Measurements from ENCODE around the gene MUSK.
A peak's percentile ranks its signal among the peaks of the same experiment; 100 is the strongest.

The MUSK gene

DNA sequence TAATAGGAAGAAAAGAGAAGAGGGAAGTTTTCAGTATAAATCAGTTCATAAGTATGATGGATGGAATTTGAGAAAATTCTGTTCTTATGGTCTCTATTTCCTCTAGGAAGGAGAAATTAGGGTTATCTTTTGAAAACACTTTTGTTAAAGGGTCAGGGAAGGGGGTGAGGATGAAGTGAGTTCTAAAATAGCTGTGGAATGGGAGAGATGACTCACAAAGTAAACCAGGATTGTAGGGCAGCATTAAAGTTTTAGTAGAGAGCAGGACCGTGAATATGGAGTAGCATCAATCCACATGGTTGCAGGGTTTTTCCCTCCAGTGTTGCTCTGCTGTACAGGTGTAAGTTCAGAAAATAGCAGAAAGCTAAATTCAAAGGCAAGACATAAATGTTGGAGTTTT is 32.4 kb downstream of the MUSK start:
- H3K27ac ChIP-seq, result no peak overlapping the region
- TF ChIP-seq, protein P1, sequence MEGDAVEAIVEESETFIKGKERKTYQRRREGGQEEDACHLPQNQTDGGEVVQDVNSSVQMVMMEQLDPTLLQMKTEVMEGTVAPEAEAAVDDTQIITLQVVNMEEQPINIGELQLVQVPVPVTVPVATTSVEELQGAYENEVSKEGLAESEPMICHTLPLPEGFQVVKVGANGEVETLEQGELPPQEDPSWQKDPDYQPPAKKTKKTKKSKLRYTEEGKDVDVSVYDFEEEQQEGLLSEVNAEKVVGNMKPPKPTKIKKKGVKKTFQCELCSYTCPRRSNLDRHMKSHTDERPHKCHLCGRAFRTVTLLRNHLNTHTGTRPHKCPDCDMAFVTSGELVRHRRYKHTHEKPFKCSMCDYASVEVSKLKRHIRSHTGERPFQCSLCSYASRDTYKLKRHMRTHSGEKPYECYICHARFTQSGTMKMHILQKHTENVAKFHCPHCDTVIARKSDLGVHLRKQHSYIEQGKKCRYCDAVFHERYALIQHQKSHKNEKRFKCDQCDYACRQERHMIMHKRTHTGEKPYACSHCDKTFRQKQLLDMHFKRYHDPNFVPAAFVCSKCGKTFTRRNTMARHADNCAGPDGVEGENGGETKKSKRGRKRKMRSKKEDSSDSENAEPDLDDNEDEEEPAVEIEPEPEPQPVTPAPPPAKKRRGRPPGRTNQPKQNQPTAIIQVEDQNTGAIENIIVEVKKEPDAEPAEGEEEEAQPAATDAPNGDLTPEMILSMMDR (conservative IDR thresholded peaks at IDR 0.05), result no peak

DNA sequence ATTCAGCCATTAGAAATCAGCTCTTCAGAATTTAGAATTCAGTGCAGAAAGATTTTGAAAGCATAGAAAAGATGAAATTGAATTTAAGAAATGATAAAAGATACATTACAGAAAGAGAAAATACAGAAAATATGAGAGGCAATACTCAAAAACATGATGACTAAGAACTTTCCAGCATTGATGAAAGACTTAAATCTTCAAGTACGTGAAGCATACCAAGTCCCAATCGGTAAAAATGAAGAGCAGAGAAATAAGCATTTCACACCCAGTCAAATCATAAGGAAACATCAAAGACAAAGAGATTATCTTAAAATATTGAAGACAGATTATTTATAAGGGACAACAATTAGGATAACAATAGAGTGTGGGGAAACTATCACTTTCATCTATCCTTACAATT is 35.1 kb downstream of the MUSK start:
- TF ChIP-seq, protein P1 (conservative IDR thresholded peaks at IDR 0.05), result no peak
- no peak overlapping the region for H3K27ac ChIP-seq

DNA sequence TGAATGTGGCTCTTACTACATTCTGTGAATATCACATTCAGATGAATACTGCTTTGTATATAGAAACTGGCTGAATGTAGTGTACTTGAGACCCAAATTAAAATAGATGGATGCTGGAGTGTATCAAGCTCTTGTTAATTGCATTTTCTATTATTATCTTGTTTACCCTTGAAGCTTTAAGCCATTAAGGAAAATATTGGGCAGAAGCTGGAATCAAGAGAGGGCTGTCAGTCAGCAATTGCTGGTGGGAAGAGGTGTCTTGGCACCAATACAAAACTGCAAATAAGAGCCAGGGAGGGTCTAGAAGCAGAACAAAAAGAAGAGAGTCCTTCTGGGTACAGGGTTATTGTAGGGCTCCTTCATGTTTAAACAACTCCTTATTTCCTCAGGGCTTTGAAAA is 38.8 kb downstream of the MUSK start:
- H3K27ac ChIP-seq, result no peak overlapping the region
- TF ChIP-seq, protein P1 (conservative IDR thresholded peaks at IDR 0.05), result no peak

DNA sequence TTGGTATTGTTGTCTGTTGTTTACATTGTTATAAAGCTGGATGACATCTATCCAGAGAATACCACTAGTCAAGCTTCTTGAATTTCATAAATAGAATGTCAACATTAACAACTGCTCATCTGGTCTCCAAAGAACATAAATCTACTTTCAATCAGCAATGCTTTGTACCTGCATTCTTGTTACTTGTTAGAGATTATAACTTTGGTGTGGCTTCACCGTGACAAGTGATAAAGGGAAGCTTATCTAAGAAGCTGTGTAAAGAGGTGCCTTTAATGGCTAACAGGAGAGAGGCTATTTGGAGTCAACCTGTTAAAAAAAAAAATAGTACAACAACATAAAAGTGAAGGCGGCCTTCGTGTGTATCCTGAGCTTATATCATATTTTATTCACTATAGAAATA is 41.8 kb downstream of the MUSK start:
- H3K27ac ChIP-seq, result no peak overlapping the region
- TF ChIP-seq, protein P1 (conservative IDR thresholded peaks at IDR 0.05), result no peak

DNA sequence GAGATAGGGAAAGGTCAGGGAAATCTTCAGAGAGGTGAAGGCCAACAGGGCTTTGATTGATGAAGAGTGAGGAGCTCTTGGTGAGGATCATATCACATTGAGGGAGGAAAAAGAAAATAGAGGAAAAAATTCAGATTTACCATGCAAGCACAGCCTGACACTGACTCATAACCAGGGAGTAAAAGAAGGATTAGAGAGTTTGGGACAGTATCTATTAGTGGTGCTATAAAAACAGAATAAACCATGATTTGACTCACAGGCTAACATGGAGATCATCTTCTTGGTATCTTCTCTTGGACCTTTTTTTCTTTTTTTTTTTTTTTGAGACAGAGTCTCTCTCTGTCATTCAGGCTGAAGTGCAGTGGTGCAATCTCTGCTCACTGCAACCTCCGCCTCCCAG is 44.4 kb downstream of the MUSK start:
- peak overlapping the region; percentile 74 for H3K27ac ChIP-seq
- TF ChIP-seq, protein P1 (conservative IDR thresholded peaks at IDR 0.05), result no peak

DNA sequence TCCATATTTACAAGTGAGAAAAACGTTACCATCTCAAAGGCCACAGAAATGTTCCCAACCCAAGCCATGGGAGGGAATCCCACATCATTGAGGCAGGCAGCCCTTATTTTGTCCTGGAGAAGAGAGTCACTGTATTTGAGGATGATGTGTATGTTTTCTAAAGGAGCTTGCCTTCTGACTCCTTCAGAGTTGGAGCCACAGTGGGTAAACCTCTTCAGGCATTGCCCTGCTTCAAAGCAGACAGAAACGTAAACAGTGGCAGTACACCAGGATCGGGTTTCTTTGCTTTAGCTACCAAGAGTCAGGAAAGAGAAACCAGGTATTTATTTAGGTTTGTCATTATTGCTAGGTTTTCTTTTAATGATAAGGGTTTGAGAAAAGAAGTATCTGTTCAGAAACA is 45.7 kb downstream of the MUSK start:
- TF ChIP-seq, protein P1 (conservative IDR thresholded peaks at IDR 0.05), result no peak
- H3K27ac ChIP-seq, result peak overlapping the region; percentile 74

DNA sequence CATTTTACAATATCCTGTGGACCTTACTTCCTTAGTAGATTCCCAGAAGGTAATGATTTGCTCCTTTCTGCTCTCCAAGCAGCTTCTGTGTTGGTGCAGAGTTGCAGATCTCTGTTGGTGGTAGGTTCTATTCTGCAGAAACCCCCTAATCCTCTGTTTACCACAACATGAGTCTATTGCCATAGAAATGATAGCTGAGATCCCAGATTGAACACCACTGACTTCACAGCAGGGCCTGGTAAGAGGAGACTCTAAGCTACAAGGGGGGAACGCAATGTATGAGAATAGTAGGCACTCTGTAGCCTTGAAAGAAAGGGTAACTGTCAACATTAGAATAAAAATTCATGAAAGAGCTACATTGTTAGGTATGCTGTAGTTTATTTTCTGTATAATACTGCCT is 59.5 kb downstream of the MUSK start:
- TF ChIP-seq, protein P1 (conservative IDR thresholded peaks at IDR 0.05), result no peak
- no peak overlapping the region for H3K27ac ChIP-seq

DNA sequence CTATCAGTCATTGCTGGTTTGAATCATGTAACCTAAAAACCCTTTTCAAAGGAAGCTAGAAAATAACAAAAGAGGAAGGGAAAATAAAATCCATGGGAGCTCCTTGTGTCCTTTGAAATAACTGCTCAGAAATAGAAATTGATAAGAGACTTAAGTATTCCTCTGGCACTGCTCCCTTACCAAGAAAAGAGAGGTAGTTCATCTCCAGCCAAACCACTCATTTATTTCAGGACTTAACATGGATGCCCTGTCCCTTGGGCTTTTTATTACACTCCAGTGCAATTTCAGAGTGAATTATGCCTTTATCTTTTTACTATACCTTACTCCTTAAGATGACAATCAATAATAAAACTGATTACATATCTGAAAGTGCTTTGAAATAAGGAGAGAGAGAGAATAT is 61.0 kb downstream of the MUSK start:
- no peak overlapping the region for H3K27ac ChIP-seq
- TF ChIP-seq, protein P1 (conservative IDR thresholded peaks at IDR 0.05), result no peak

Measured in VCaP (cell line).